Stimulated activated naive B cell treated with anti-CD40 and anti-IgM and Interleukin-4, amounts not matched to agents 10 μg/mL and 1 μg/mL and 100 μg/mL, for 72 hours (primary cell): Measurements from ENCODE around the gene METTL2A.
"Not testable (repeated sequence)": the region's sequence is repeated elsewhere in the genome, so short reads cannot be mapped to it uniquely, and the experiment has no call there.

Source experiments
- ATAC-seq, 2 donors: fragments of 150-1000 bp; cut with Tn5 transposase; replicated peaks; 2 replicates each; pipeline ENCODE4 v1.10.0; 2021; ENCODE audit warnings: moderate library complexity in 1 of 2
- DNase-seq: peaks from one replicate; pipeline ENCODE4 v3.0.0; 2021
- H3K27ac Mint-ChIP-seq: one replicate; pipeline ENCODE4 v1.8.0; 2022; ENCODE audit warnings: mild to moderate bottlenecking, mixed read lengths
- H3K27me3 Mint-ChIP-seq, 2 donors: one replicate each; pipeline ENCODE4 v1.8.0; 2022; ENCODE audit warnings: mixed read lengths in 2 of 2
- H3K36me3 Mint-ChIP-seq, 2 donors: one replicate each; pipeline ENCODE4 v1.8.0; 2022; ENCODE audit warnings: mixed read lengths in 2 of 2, mild to moderate bottlenecking in 1 of 2
- H3K4me1 Mint-ChIP-seq, 2 donors: one replicate each; pipeline ENCODE4 v1.8.0; 2022; ENCODE audit warnings: mixed read lengths in 2 of 2, mild to moderate bottlenecking in 1 of 2
- H3K4me3 Mint-ChIP-seq, 2 donors: one replicate each; pipeline ENCODE4 v1.8.0; 2022; ENCODE audit warnings: mild to moderate bottlenecking in 2 of 2, mixed read lengths in 2 of 2, moderate library complexity in 1 of 2
- H3K9me3 Mint-ChIP-seq, 2 donors: one replicate each; pipeline ENCODE4 v1.8.0; 2022; ENCODE audit warnings: mixed read lengths in 2 of 2, mild to moderate bottlenecking in 1 of 2

The METTL2A gene

GRCh38 chr17:62479639-62480258 lies 56.1 kb downstream of the METTL2A start:
- ATAC-seq, H3K9me3 Mint-ChIP-seq, H3K27me3 Mint-ChIP-seq, DNase-seq: not testable (repeated sequence)
- peak overlapping the region; percentile 84 to 86 for H3K4me3 Mint-ChIP-seq
- peaks cover 13 to 34% of the 10 kb centered on the region in 2 donors for H3K4me1 Mint-ChIP-seq
- peak overlapping the region; percentile 94 for H3K27ac Mint-ChIP-seq
- peaks cover 6 to 18% of the 10 kb centered on the region in 2 donors for H3K36me3 Mint-ChIP-seq

- Mint-ChIP-seq H3K36me3 (peaks cover 6 to 23% of the 10 kb centered on the region in 2 donors), H3K4me1 (peaks cover 13 to 28% of the 10 kb centered on the region in 2 donors)
- not testable (repeated sequence) for DNase-seq, H3K9me3 Mint-ChIP-seq, ATAC-seq, H3K4me3 Mint-ChIP-seq, H3K27me3 Mint-ChIP-seq, H3K27ac Mint-ChIP-seq
These were observed 58.9 kb downstream of the METTL2A start for GRCh38 chr17:62482553-62482952.

DNA sequence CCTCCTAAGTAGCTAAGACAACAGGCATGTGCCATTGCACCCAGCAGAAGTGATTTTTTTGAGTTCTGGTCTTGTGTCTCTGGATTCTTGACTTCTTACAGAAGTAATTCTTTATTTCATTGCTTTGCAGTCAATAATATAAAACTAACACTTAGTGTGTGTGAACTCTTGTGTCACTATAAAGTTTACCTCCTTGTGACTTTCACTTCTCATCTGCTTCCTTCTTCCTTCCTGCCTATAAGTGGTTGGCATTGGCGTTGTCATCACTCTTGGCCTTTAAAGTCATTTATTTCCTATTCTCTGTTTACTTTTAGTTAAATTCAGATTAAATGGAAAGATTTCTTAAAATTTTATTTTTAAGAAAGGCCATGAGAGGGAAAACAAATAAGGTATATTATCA lies 67.3 kb downstream of the METTL2A start:
- H3K4me3 Mint-ChIP-seq, DNase-seq, H3K9me3 Mint-ChIP-seq, H3K27me3 Mint-ChIP-seq, ATAC-seq, H3K27ac Mint-ChIP-seq: not testable (repeated sequence)
- Mint-ChIP-seq H3K36me3 (peaks cover 14 to 15% of the 10 kb centered on the region in 2 donors), H3K4me1 (peaks cover 10 to 41% of the 10 kb centered on the region in 2 donors)

- H3K4me3 Mint-ChIP-seq, result not testable (repeated sequence)
These were observed 69.5 kb downstream of the METTL2A start for GRCh38 chr17:62493049-62493655.

GRCh38 chr17:62494073-62494472 lies 70.4 kb downstream of the METTL2A start:
- not testable (repeated sequence) for H3K4me3 Mint-ChIP-seq, H3K9me3 Mint-ChIP-seq, ATAC-seq, DNase-seq, H3K27ac Mint-ChIP-seq, H3K27me3 Mint-ChIP-seq
- peaks cover 14 to 39% of the 10 kb centered on the region in 2 donors for H3K4me1 Mint-ChIP-seq
- peaks cover 15% of the 10 kb centered on the region in 2 donors for H3K36me3 Mint-ChIP-seq

More at GRCh38 chr17:62493049-62493655, 69.5 kb downstream of the METTL2A start:
- peaks cover 14 to 36% of the 10 kb centered on the region in 2 donors for H3K4me1 Mint-ChIP-seq
- peaks cover 10 to 13% of the 10 kb centered on the region in 2 donors for H3K36me3 Mint-ChIP-seq
- not testable (repeated sequence) for ATAC-seq, H3K9me3 Mint-ChIP-seq, DNase-seq, H3K27ac Mint-ChIP-seq, H3K27me3 Mint-ChIP-seq

GRCh38 chr17:62496344-62496743 lies 72.6 kb downstream of the METTL2A start:
- peaks cover 9 to 12% of the 10 kb centered on the region in 2 donors for H3K36me3 Mint-ChIP-seq
- not testable (repeated sequence) for ATAC-seq, H3K27me3 Mint-ChIP-seq, H3K27ac Mint-ChIP-seq, H3K4me3 Mint-ChIP-seq, H3K9me3 Mint-ChIP-seq, DNase-seq
- peaks cover 12 to 40% of the 10 kb centered on the region in 2 donors for H3K4me1 Mint-ChIP-seq

DNA sequence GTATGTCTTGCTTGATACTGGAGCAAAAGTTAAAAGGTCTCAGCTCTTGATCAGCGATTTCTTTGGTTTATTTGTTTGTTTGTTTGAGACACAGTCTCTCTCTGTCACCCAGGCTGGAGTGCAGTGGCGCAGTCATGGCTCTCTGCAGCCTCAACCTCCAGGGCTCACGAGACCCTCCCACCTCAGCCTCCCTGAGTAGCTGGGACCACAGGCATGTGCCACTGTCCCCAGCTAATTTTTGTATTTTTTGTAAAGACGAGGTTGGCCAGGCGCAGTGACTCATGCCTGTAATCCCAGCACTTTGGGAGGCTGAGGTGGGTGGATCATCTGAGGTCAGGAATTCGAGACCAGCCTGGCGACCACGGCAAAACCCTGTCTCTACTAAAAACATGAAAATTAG lies 75.1 kb downstream of the METTL2A start:
- DNase-seq, result not testable (repeated sequence)

More for the DNA sequence above, 75.1 kb downstream of the METTL2A start:
- ATAC-seq, H3K36me3 Mint-ChIP-seq, H3K27me3 Mint-ChIP-seq, H3K4me3 Mint-ChIP-seq, H3K9me3 Mint-ChIP-seq: not testable (repeated sequence)
- peak overlapping the region; percentile 67 for H3K27ac Mint-ChIP-seq
- H3K4me1 Mint-ChIP-seq, result peaks cover 10 to 28% of the 10 kb centered on the region in 2 donors
